ENCODE results near the gene ST3GAL4.
"Not testable (repeated sequence)": the region's sequence is repeated elsewhere in the genome, so short reads cannot be mapped to it uniquely, and the experiment has no call there.

ST3GAL4 gene

DNA sequence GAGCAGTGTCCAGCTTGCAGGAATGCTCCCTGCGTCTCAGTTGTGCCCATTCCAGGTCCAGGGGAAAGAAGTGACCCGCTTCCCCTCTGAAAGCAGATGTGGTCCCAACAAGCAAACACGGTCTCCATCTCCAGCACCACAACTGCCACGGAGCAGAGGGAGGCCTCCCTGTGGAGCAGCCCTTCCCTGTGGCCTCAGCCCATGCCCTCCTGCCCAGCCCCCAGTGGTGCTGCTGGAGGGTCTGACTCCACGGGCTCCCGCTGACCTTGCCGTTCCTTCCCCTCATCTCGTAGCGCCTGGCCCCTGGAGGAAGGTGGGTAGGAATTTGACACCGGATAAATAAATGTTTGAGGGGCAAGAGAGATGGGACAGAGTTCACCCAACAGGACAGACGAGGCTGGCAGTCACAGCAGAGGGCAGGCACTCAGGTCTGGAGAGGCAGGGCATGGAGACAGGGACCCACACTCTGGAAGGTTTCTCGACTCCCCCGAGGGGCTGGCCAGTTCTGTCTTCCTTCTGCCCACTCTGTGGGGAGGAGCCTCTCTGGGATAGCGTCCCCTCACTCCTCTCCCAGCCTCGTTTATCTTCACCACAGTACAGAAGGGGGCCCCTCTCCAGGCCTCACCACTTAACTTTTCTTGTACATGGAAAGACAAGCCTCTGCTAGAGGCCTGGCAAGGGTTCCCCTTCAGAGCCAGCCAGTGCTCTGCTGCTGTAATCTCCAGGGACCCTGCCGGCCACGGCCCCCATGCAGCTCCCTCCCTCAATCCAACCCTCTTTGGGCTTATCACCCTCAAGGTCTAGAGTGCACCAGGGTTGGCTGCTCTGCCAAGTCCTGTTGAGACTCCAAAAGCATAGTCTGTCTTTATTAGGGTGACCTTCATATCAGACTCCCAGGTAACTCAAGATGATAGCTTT, 7.5 kb upstream of the ST3GAL4 start:
- DNase-seq: no peak

DNA sequence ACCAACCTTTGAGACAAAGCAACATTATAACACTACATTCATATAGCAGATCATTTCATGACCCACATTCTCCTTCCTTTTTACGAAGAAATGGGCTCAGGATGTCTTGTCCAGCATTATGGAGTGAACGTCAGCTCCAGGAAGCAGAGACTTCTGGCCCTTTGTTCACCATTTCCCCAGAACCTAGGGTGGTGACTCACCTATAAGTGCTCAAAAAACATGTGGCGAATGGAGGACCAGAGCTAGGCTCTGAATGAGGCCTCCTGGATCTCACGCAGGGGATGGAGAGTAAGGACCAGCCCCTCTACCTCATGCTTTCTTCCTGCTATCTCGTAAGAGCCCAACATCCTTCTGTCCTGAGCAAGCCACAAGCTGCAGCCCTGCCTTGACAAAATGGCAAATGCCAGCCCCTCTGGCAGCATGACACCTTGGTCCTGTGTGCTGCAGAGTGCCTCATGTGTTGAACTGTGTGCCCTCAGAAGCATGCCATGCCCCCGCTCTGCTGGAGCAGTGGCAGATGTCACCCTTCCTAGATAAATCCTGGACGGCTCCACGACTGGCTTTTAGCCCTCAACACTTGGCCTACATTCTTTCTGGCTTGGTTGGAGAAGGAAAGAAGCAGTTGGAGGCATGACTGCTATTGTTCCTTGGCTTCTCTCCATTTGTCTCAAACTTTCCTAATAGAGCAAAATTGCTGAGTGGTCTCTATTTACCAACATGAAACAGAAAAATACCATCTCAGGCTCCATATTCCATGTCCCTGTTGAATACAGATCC, 6.5 kb upstream of the ST3GAL4 start:
- DNase-seq: no peak

DNA sequence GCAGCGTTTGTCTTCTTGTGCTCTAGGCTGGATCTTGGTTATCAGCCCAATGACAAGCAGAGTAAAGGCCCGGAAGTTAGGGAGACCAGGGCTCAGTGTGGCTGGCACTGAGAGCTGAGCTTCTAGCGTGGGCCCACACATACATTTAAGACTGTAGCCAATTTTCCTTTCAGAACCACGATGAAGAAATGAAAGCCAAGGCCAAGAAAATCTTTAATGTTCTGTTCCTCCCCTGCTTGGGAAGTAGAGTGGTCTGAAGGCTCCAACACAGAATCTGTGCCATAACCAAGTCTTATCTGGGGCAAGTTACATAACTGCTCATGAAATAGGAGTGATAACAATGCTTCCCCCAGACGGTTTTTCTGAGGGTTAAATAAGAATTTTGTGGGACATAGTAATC, 4.7 kb upstream of the ST3GAL4 start:
- no peak for DNase-seq

DNA sequence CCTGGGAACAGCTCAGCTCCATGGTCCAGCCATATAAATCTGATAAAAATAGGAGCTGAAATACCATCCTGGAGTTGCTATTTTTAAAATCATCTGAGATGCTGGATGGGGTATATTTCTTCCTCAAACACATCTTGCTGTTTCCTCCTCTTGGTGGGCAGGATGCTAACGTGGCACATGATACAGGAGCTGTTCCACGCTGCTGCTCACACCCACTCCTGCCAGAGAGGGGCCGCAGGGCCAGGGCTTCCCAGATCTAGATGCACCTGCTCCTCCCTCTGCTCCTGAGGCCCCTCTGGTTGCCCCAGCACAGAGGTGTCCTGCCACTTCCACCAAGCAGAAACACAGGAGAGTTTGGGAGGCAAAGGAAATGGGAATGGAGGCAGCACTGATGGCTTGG, 3.3 kb upstream of the ST3GAL4 start:
- DNase-seq: no peak

DNA sequence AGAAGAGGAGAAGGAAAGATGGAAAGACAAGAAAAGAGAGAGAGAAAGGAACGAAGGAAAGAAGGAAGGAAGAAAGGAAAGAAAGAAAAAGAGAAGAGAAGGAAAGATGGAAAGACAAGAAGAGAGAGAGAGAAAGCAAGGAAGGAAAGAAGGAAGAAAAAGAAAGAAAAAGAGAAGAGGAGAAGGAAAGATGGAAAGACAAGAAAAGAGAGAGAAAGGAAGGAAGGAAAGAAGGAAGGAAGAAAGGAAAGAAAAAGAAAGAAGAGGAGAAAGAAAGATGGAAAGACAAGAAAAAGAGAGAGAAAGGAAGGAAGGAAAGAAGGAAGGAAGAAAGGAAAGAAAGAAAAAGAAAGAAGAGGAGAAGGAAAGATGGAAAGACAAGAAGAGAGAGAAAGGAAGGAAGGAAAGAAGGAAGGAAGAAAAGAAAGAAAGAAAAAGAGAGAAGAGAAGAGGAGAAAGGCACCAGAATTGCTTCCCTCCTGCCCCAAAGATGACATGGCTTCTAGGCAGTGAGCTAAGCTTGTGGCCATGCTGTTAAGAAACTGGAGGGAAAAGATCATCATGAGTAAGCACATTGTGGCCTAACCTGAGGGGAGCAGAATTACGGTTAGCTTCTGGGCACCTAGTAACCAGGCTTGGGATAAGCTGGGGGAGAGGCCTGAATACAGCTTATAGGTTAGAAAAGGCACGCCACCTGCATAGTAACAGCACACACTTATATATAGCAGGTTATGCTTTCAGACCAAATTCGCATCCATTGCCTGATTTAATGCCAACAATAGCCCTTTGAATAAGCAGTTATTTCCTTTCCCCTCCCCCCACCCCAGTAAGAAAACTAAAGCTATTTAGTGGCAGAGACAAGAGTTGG, 2.3 kb upstream of the ST3GAL4 start:
- DNase-seq: peak; percentile 51

DNA sequence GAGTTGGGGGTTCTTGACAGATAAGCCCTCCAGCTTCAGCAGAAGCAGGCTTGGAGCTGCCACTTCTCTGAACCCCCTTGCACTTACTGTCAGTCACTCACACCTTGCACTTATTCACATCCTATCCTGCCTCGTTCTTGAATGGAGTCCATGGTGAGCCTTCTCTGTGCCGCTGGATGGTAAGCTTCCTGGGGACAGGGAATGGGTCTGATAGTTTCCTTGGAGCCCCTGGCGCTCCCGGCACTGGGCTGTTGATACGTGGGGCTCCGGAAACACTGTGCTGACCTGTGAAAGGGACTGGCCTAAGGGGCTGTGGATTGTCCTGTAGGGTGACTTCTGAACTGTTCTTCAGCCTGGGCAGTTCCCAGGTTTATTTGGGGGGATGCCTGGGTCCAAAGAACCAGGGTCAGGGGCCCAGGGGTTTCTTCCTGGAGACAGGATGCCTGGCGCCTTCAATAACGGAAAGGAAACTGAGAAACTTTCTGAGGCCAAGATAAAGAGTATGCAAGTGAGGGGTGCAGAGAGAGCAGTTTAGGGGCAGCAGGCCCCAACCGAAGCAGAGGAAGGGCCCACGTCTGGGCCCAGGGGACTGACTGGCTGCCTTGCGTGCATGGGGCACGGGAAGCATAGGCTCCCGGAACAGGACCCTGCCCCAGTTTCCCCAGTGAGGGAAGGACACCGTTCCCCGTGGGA, 709 bp upstream of the ST3GAL4 start:
- DNase-seq: no peak

DNA sequence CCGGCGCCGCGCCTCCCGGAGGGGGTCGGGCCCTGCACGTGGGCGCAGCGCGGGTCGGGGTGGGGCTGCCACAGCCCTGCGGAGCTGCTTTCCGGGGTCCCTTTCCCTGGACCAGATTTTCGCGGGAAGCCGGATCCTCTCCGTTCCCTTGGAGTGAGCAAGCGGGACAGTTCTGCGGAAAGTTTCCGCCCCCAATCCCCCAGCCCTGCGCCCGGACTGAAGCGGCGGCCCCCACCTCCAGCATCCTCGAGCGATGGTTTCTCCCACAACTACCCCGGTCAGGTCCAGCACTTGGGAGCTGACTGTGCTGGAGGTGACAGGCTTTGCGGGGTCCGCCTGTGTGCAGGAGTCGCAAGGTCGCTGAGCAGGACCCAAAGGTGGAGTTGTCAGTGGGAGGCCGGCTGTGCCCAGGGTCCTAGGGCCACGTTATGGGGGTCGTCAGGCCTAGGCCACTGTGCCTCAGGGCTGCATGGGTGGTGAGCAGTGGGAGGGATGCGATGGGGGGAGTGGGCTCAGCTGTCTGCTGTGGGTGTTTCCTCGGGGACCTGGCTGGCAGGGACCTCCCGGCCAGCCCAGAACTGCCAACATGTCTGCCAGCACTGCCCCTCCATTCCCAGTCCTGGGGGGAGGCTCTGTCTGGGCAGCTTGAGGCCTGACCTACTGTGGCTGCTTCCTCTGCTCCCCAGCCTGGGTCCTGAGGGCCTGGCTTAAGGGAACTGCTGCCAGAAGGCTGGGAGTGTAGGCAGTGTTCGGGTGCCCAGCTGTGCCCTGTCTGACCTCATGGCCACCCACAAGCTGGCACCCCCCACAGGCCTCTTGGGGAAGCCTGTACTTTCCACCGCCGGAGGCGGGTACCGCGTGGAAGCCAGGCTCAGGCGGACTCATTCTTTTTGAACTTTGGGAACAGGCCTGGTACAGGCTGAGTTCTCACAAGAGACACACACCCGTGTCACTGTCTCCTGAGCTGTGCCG, 726 bp downstream of the ST3GAL4 start:
- DNase-seq: peak; percentile 40

DNA sequence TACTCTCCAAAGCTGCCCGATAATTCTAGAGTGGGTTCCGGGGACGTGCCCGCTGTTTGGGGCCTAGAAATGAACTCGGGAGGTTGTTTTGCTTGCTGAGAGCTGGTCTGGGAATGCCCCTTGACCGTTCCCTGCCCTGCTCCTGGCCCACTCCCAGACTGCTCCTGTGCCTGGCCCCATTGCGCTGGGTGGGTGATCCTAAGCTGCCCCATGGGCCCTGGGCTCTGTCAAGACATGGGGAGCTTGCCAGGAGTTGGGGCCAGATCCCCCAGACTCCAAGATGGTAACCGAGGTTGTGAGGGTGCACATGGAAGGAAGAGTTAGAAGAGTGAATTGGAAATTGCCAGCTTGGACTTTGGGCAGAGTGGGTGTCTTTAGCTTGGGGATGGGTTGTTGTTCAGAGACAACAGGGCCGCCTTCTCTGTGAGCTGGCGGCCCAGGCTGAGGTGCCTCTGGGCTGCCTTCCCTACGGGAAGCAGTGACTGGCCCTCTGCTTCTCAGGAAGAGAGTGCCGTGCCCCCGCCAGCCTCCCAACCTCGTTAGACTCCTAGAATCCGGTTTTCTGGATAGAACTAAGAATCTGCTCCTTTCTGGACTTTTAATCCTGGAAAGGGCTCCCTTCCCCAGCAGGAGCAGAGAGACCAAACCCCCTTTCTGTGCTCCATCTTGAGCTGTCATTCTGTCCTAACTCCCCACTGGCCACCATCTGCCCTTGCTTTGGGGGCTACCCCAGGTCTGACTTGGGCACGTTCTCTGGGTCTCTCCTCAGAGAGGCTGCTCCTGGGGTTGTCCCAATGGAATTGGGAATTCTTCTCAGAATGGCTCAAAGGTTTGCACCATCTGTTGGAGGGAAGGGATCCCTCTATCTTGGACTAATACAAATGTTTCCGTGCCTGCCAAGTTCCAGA, 1.8 kb downstream of the ST3GAL4 start:
- DNase-seq: no peak

DNA sequence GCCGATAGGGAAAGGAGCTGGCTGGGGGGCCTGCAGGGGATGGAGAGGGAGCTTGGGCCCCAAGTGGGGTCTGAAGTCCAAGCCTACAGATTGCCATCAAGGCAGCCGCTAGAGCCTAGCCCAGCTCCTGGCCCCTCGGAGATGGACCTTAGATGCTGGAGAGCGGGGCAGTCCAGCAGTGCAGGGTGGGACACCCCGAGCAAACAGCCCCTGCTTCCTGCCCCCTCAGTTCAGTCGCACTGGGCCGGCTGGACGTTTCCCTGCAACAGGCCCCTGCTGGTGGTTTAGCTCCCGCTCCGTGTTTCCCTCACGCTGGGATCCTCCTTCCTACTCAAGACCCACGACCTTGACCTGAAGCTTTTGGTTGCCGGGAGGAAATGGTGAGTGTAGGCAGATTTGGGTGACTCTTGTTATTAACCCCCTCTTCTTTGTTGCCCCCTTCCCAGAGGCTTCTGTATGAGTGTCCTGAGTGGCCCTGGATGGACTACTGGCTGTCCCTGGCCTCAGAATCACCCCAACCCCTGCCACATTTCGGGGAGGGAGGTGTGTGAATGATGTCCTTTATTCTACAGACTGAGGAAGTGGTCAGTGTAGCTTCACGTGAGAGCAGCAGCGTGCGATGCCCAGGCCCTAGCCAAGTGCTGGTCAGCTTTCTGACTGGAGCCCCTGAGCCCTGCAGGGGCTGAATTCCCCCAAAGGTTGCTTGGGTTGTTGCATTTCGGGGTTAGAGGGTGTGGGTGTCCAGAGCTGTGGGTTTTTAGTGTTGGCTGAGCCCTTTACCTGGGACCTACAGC, 2.7 kb downstream of the ST3GAL4 start:
- no peak for DNase-seq

DNA sequence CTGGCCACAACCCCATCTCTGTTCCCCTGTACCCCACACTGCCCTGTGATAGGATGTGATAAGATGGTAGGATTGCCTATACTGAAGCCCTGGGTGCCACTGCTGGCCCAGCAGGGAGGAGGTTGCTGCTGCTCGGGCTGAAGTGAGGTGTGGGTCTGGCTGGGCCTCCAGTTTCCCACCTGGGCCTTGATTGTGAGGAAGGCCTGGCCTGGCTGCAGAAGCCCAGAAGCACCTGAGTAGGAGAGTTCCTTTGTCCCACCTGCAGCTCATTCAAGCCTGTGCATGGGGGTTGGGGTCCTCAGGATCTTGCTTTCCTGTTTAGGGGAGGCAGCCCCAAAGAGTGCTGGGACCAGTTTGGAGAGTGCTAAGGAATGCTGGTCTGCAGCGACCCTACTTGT, 3.3 kb downstream of the ST3GAL4 start:
- DNase-seq: no peak

DNA sequence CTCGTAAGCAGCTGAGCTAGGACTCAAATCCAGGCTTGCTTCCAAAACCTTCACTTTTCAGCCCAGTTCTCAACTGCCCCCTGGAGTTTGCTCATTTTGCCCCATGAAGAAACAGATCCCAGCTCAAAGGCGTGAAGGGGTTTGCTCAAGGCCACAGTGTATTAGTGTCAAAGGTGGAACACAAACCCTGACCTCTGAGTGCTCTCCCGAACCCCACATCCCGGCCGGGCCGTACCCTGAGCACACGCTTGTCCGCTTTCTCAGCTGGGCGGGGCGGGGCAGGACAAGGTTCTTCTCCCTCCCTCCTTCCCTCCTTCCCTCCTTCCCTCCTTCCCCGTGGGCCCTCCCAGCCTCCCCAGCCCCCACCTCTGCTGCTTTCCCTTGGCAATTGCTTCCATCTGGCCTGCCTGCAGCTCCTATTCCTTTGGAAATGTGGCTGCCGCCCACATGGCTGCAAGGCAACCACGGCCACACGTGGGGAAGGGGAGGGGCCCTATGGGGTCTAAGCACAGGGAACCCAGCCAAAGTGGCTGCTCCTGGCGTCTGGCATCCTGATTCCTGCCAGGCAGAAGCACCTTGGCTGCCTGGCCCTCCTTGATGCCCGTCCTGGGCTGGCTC, 4.1 kb downstream of the ST3GAL4 start:
- DNase-seq: no peak

DNA sequence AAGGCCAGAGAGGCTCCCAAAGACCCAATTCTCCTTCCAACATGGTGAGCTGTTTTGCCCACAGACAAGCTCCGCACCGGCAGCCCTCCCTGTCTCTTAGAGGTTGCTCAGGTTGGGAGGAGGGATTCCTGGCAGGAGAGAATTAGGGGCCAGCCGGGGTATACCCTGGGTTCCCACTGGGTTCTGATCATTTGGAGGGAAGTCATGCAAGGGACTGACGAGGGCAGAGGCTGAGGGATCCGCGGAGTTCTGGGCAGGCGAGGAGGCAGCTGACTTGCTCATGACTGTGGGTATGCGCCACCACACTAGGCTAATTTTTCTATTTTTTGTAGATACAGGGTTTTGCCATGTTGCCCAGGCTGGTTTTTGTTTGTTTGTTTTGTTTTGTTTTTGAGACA, 4.6 kb downstream of the ST3GAL4 start:
- DNase-seq: no peak

DNA sequence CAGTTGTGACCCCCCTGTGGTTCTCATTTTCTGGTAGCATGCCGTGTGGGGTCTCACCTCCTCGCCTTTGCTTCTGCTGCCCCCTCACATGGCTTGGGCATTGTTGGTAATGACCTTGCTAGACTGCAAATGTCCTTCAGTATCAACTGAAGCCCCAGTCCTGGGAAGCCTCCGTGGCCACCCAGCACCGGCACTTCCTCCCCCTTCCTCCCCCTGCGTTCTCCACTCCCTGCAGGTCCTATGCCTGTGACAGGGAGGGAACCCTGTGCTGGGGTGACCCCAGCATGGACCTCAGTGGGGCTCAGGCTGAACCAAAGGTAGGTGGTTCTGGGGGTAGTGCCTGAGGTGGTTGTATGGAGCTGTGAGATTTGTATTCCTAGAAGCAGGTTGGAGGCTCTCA, 5.9 kb downstream of the ST3GAL4 start:
- no peak for DNase-seq

DNA sequence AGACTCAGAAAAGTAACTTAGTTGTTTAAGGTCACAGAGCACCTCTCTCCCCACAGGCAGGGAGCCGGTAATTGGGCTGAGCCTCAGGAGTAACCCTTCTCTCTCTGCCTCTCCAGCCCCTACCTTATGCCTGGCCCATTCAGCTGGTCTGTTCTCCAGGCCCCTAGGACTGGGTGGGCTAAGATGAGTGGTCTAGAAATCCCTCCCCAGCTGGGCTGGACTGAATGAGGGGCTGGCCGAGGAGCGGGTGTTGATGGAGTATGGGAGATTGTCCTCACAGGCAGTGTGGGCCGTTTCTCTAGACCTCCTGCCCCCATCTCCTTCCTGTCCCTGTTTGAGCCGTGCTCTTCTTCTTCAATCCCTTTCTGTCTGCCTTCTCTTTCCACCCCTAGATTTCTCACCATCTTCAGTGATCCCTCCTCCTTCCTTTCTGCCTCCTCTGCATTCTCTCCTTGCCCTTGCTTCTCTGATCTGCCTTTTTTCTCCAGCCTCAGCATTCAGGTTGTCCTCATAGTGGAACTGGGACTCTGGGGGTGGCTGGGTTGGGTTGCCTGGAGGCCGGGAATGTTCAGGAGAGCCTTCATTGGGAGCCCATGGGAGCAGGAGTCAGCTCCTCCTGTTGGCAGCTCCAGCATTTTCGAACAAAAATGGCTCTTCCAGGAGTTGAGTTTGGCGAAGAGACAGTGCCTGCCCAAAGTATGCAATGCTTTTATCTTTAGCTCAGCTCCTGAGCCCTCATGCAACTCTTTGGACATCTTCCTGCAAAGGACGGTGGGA, 7.6 kb downstream of the ST3GAL4 start:
- no peak for DNase-seq

DNA sequence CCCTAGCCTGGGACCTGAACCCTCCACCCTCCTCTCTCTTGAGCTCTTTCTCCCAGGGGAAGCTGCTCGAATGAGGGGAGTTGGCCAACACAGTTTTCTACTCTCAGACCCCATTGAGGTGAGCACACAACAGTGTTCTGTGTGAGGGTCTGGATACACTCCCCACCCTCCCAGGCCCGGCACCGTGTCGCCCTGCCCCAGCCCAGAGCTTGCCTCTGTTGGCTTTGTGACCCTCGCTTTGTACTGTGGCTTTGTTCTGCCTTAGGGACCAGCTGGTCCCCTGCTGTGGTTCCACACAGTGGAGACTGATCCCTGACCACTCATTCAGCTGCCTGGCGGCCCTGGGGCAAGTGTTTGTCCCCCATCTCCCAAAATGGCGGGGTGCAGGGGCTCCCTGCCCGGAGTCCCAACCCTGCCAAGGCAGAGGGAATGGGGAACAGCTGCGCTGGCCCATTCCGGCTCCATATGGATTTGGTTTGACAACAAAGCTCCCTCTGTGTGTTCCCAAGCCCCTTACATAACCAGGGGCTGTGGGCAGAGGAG, 8.3 kb downstream of the ST3GAL4 start:
- no peak for DNase-seq

DNA sequence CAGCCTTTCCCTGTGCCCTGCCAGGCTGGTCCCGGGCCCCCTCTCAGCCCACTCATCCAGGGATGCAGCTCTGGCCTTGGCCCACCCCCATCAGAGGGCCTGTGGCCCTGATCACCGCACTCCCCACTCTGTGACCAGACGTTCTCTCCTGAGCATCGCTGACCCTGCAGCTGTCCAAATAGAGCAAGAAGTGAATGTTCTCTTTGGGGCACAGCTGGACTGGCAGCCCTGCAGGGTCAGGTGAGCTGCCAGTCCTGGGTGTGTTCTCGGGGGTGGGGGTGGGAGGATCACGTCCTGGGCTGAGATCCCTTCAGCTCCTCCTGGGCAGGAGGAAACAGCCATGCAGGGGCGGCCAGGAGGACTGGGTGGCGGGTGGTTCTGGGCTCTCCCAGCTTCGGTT, 9.2 kb downstream of the ST3GAL4 start:
- DNase-seq: not testable (repeated sequence)

DNA sequence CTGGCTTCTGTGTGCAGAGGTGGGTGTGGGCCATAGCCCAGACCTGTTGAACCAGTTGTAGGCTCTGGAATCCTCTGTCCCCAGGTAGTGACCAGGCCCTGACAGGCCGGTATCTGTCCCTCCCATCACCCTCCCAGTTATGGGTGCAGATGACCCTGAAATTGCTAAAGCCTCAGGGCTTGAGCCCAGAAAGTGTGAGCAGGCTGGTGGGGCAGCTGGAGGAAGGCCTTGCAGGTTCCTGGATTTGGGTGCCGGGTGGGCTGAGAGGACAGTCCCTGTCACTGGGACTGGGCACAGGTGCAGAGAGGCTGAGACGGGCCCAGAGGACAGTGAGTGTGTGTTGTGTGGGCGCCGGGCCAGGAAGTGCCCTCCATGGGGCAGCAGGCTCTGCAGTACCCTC, 10.0 kb downstream of the ST3GAL4 start:
- DNase-seq: not testable (repeated sequence)
